Measurements from ENCODE around the gene ASCC2.
"Not testable (repeated sequence)": the region's sequence is repeated elsewhere in the genome, so short reads cannot be mapped to it uniquely, and the experiment has no call there.

The ASCC2 gene

GRCh38 chr22:29838599-29838956 is 504 bp upstream of the ASCC2 start:
- Histone ChIP-seq H3K36me3 (ENCODE audit: control insufficient read depth in 5 of 5, insufficient read depth in 5 of 5, low read length in 5 of 5) (peaks cover 3 to 7% (median 6%) of the 10 kb centered on the region in 5 donors), H3K27me3 (ENCODE audit: control insufficient read depth in 5 of 5, insufficient read depth in 4 of 5, low read length in 5 of 5) (no peaks in the 10 kb centered on the region), H3K4me3 (ENCODE audit: low read depth in 1 of 5, low read length in 5 of 5) (peak overlapping the region; percentile 62 to 95 (median 69)), H3K4me1 (ENCODE audit: control insufficient read depth in 5 of 5, insufficient read depth in 5 of 5, low read length in 5 of 5) (peaks cover 4 to 53% (median 45%) of the 10 kb centered on the region in 5 donors), H3K9ac (ENCODE audit: low read length in 5 of 5) (peak overlapping the region; percentile 0 to 97 (median 71)), H3K9me3 (ENCODE audit: control insufficient read depth in 5 of 5, low read length in 5 of 5) (no peaks in the 10 kb centered on the region), H3K27ac (ENCODE audit: low read depth, low read length) (peak overlapping the region; percentile 75)

- peaks cover 6 to 46% (median 42%) of the 10 kb centered on the region in 5 donors for H3K4me1 ChIP-seq (ENCODE audit: control insufficient read depth in 5 of 5, insufficient read depth in 5 of 5, low read length in 5 of 5)
- H3K27ac ChIP-seq (ENCODE audit: low read depth, low read length), result peak overlapping the region; percentile 69
- peak overlapping the region in 4 of 5 donors; percentile 80 to 99 (median 90) for H3K4me3 ChIP-seq (ENCODE audit: low read depth in 1 of 5, low read length in 5 of 5)
- H3K9me3 ChIP-seq (ENCODE audit: control insufficient read depth in 5 of 5, low read length in 5 of 5); H3K27me3 ChIP-seq (ENCODE audit: control insufficient read depth in 5 of 5, insufficient read depth in 4 of 5, low read length in 5 of 5): not testable (repeated sequence)
- H3K36me3 ChIP-seq (ENCODE audit: control insufficient read depth in 5 of 5, insufficient read depth in 5 of 5, low read length in 5 of 5), result peaks cover 3 to 15% (median 12%) of the 10 kb centered on the region in 5 donors
- peak overlapping the region in 2 of 5 donors; percentile 35 to 94 for H3K9ac ChIP-seq (ENCODE audit: low read length in 5 of 5)
Measured at GRCh38 chr22:29836791-29837370, 1.2 kb downstream of the ASCC2 start.

- Histone ChIP-seq H3K9me3 (ENCODE audit: control insufficient read depth in 5 of 5, low read length in 5 of 5) (no peaks in the 10 kb centered on the region), H3K4me3 (ENCODE audit: low read depth in 1 of 5, low read length in 5 of 5) (no peak overlapping the region), H3K27ac (ENCODE audit: low read depth, low read length) (peak overlapping the region; percentile 91), H3K36me3 (ENCODE audit: control insufficient read depth in 5 of 5, insufficient read depth in 5 of 5, low read length in 5 of 5) (peaks cover 3 to 30% (median 25%) of the 10 kb centered on the region in 5 donors), H3K4me1 (ENCODE audit: control insufficient read depth in 5 of 5, insufficient read depth in 5 of 5, low read length in 5 of 5) (peaks cover 9 to 67% (median 60%) of the 10 kb centered on the region in 5 donors), H3K27me3 (ENCODE audit: control insufficient read depth in 5 of 5, insufficient read depth in 4 of 5, low read length in 5 of 5) (no peaks in the 10 kb centered on the region), H3K9ac (ENCODE audit: low read length in 5 of 5) (no peak overlapping the region)
Measured at GRCh38 chr22:29834046-29834445, 4.0 kb downstream of the ASCC2 start.

GRCh38 chr22:29833392-29833965 is 4.6 kb downstream of the ASCC2 start:
- Histone ChIP-seq H3K36me3 (ENCODE audit: control insufficient read depth in 5 of 5, insufficient read depth in 5 of 5, low read length in 5 of 5) (peaks cover 3 to 36% (median 25%) of the 10 kb centered on the region in 5 donors), H3K4me3 (ENCODE audit: low read depth in 1 of 5, low read length in 5 of 5) (no peak overlapping the region), H3K9me3 (ENCODE audit: control insufficient read depth in 5 of 5, low read length in 5 of 5) (no peaks in the 10 kb centered on the region), H3K4me1 (ENCODE audit: control insufficient read depth in 5 of 5, insufficient read depth in 5 of 5, low read length in 5 of 5) (peaks cover 9 to 61% (median 54%) of the 10 kb centered on the region in 5 donors), H3K9ac (ENCODE audit: low read length in 5 of 5) (peak overlapping the region in 1 of 5 donors; percentile 40), H3K27ac (ENCODE audit: low read depth, low read length) (peak overlapping the region; percentile 91), H3K27me3 (ENCODE audit: control insufficient read depth in 5 of 5, insufficient read depth in 4 of 5, low read length in 5 of 5) (no peaks in the 10 kb centered on the region)

- Histone ChIP-seq H3K4me1 (ENCODE audit: control insufficient read depth in 5 of 5, insufficient read depth in 5 of 5, low read length in 5 of 5) (peaks cover 8 to 58% (median 52%) of the 10 kb centered on the region in 5 donors), H3K9me3 (ENCODE audit: control insufficient read depth in 5 of 5, low read length in 5 of 5) (no peaks in the 10 kb centered on the region), H3K4me3 (ENCODE audit: low read depth in 1 of 5, low read length in 5 of 5) (no peak overlapping the region), H3K9ac (ENCODE audit: low read length in 5 of 5) (peak overlapping the region in 2 of 5 donors; percentile 26 to 51), H3K36me3 (ENCODE audit: control insufficient read depth in 5 of 5, insufficient read depth in 5 of 5, low read length in 5 of 5) (peaks cover 3 to 46% (median 25%) of the 10 kb centered on the region in 5 donors), H3K27ac (ENCODE audit: low read depth, low read length) (peak overlapping the region; percentile 91), H3K27me3 (ENCODE audit: control insufficient read depth in 5 of 5, insufficient read depth in 4 of 5, low read length in 5 of 5) (no peaks in the 10 kb centered on the region)
Measured at GRCh38 chr22:29831958-29832357, 6.1 kb downstream of the ASCC2 start.

- peaks cover 8 to 53% (median 46%) of the 10 kb centered on the region in 5 donors for H3K4me1 ChIP-seq (ENCODE audit: control insufficient read depth in 5 of 5, insufficient read depth in 5 of 5, low read length in 5 of 5)
- no peak overlapping the region for H3K4me3 ChIP-seq (ENCODE audit: low read depth in 1 of 5, low read length in 5 of 5)
- H3K9ac ChIP-seq (ENCODE audit: low read length in 5 of 5), result peak overlapping the region; percentile 20 to 60 (median 37)
- H3K27ac ChIP-seq (ENCODE audit: low read depth, low read length), result peak overlapping the region; percentile 91
- no peaks in the 10 kb centered on the region for H3K9me3 ChIP-seq (ENCODE audit: control insufficient read depth in 5 of 5, low read length in 5 of 5)
- peaks cover 3 to 46% (median 25%) of the 10 kb centered on the region in 5 donors for H3K36me3 ChIP-seq (ENCODE audit: control insufficient read depth in 5 of 5, insufficient read depth in 5 of 5, low read length in 5 of 5)
- H3K27me3 ChIP-seq (ENCODE audit: control insufficient read depth in 5 of 5, insufficient read depth in 4 of 5, low read length in 5 of 5), result no peaks in the 10 kb centered on the region
Measured at GRCh38 chr22:29831186-29831921, 6.7 kb downstream of the ASCC2 start.

- H3K9ac ChIP-seq (ENCODE audit: low read length in 5 of 5), result peak overlapping the region in 1 of 5 donors; percentile 54
- H3K9me3 ChIP-seq (ENCODE audit: control insufficient read depth in 5 of 5, low read length in 5 of 5), result no peaks in the 10 kb centered on the region
- H3K36me3 ChIP-seq (ENCODE audit: control insufficient read depth in 5 of 5, insufficient read depth in 5 of 5, low read length in 5 of 5), result peaks cover 2 to 48% (median 27%) of the 10 kb centered on the region in 5 donors
- no peak overlapping the region for H3K4me3 ChIP-seq (ENCODE audit: low read depth in 1 of 5, low read length in 5 of 5)
- H3K27me3 ChIP-seq (ENCODE audit: control insufficient read depth in 5 of 5, insufficient read depth in 4 of 5, low read length in 5 of 5), result no peaks in the 10 kb centered on the region
- peaks cover 8 to 45% (median 39%) of the 10 kb centered on the region in 5 donors for H3K4me1 ChIP-seq (ENCODE audit: control insufficient read depth in 5 of 5, insufficient read depth in 5 of 5, low read length in 5 of 5)
- peak overlapping the region; percentile 91 for H3K27ac ChIP-seq (ENCODE audit: low read depth, low read length)
Measured at GRCh38 chr22:29830585-29830984, 7.5 kb downstream of the ASCC2 start.

GRCh38 chr22:29827726-29828125 is 10.3 kb downstream of the ASCC2 start:
- H3K36me3 ChIP-seq (ENCODE audit: control insufficient read depth in 5 of 5, insufficient read depth in 5 of 5, low read length in 5 of 5), result peaks cover 2 to 63% (median 38%) of the 10 kb centered on the region in 5 donors
- H3K9ac ChIP-seq (ENCODE audit: low read length in 5 of 5); H3K27me3 ChIP-seq (ENCODE audit: control insufficient read depth in 5 of 5, insufficient read depth in 4 of 5, low read length in 5 of 5); H3K9me3 ChIP-seq (ENCODE audit: control insufficient read depth in 5 of 5, low read length in 5 of 5); H3K4me3 ChIP-seq (ENCODE audit: low read depth in 1 of 5, low read length in 5 of 5): not testable (repeated sequence)
- H3K27ac ChIP-seq (ENCODE audit: low read depth, low read length), result peak overlapping the region; percentile 65
- peaks cover 9 to 45% (median 39%) of the 10 kb centered on the region in 5 donors for H3K4me1 ChIP-seq (ENCODE audit: control insufficient read depth in 5 of 5, insufficient read depth in 5 of 5, low read length in 5 of 5)

GRCh38 chr22:29827091-29827490 is 11.0 kb downstream of the ASCC2 start:
- Histone ChIP-seq H3K27ac (ENCODE audit: low read depth, low read length) (peak overlapping the region; percentile 65), H3K27me3 (ENCODE audit: control insufficient read depth in 5 of 5, insufficient read depth in 4 of 5, low read length in 5 of 5) (no peaks in the 10 kb centered on the region), H3K9ac (ENCODE audit: low read length in 5 of 5) (no peak overlapping the region), H3K4me3 (ENCODE audit: low read depth in 1 of 5, low read length in 5 of 5) (no peak overlapping the region), H3K36me3 (ENCODE audit: control insufficient read depth in 5 of 5, insufficient read depth in 5 of 5, low read length in 5 of 5) (peaks cover 2 to 66% (median 39%) of the 10 kb centered on the region in 5 donors), H3K4me1 (ENCODE audit: control insufficient read depth in 5 of 5, insufficient read depth in 5 of 5, low read length in 5 of 5) (peaks cover 9 to 41% (median 35%) of the 10 kb centered on the region in 5 donors), H3K9me3 (ENCODE audit: control insufficient read depth in 5 of 5, low read length in 5 of 5) (no peaks in the 10 kb centered on the region)

- Histone ChIP-seq H3K9me3 (ENCODE audit: control insufficient read depth in 5 of 5, low read length in 5 of 5) (no peaks in the 10 kb centered on the region), H3K9ac (ENCODE audit: low read length in 5 of 5) (no peak overlapping the region), H3K36me3 (ENCODE audit: control insufficient read depth in 5 of 5, insufficient read depth in 5 of 5, low read length in 5 of 5) (peaks cover 2 to 74% (median 40%) of the 10 kb centered on the region in 5 donors), H3K4me1 (ENCODE audit: control insufficient read depth in 5 of 5, insufficient read depth in 5 of 5, low read length in 5 of 5) (peaks cover 5 to 34% (median 33%) of the 10 kb centered on the region in 5 donors), H3K27me3 (ENCODE audit: control insufficient read depth in 5 of 5, insufficient read depth in 4 of 5, low read length in 5 of 5) (no peaks in the 10 kb centered on the region), H3K27ac (ENCODE audit: low read depth, low read length) (no peak overlapping the region), H3K4me3 (ENCODE audit: low read depth in 1 of 5, low read length in 5 of 5) (no peak overlapping the region)
Measured at GRCh38 chr22:29825578-29825977, 12.5 kb downstream of the ASCC2 start.

Measured in subcutaneous abdominal adipose tissue (tissue), 5 donors.